ENCODE results near the gene TUBA8. TPM values are rescaled to one million over a fixed set of nuclear protein-coding genes. Genes with fewer than 3 reads are reported as not detected.
A peak's percentile ranks its signal among the peaks of the same experiment; 100 is the strongest.

The TUBA8 gene
- polyA plus RNA-seq, 3 donors, result 0.18 to 2.1 (median 0.27) TPM

DNA sequence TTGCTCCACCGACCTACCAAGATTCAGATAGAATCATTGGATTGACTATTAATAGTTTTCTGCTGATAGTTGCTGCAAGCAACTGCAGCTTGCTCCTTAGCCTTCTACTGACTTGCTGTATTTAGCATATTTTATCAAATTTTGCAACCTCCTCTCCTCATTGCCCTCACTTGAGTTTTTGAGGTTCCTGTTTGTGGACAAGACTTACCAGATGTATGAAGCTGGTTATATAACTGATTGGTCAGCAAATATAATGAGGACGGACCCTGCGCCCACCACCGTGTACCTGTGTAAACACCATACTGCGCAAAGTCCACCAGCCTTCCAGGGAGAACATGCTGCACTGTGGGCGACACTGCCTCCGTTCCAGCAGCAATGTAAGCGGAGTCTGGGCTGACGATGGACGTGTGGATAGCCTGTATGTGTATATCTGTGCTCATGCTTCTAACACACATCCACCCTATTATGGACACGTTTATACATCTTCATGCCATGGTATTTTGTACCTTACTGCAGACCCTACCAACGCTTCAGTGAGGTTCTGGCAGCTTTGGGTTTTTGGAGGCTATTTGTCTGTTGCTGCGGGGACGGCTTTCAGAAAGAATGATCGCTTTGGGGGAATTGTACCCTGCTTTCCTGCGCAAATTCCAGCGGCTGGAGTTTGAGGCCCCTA is 37.8 kb downstream of the TUBA8 start:
- Histone ChIP-seq H3K4me2 (replicated peaks; ENCODE audit: extremely low read depth, low read length, poor library complexity, severe bottlenecking) (peak overlapping the region; percentile 12), H3K4me1 (ENCODE audit: control insufficient read depth in 1 of 2, insufficient read depth in 2 of 2, low read length in 2 of 2) (peaks cover 16 to 36% of the 10 kb centered on the region in 2 donors), H3K36me3 (replicated peaks in 1 of 2; ENCODE audit: control insufficient read depth in 1 of 2, insufficient read depth in 2 of 2, low read length in 2 of 2) (no peaks in the 10 kb centered on the region), H3K27me3 (ENCODE audit: control insufficient read depth in 2 of 2, insufficient read depth in 2 of 2, low read length in 2 of 2) (no peaks in the 10 kb centered on the region), H3K4me3 (replicated peaks in 1 of 3; ENCODE audit: low read depth in 2 of 3, low read length in 3 of 3) (peak overlapping the region in 1 of 3 experiments; percentile 8), H4K20me1 (ENCODE audit: insufficient read depth, low read length) (no peaks in the 10 kb centered on the region), H3K27ac (ENCODE audit: low read depth in 1 of 2, low read length in 2 of 2) (no peak overlapping the region), H3K9ac (ENCODE audit: insufficient read depth, low read length, poor library complexity, severe bottlenecking) (no peak overlapping the region), H2AFZ (ENCODE audit: insufficient read depth, low read depth, low read length, poor library complexity, severe bottlenecking) (peak overlapping the region; percentile 25), H3K9me3 (replicated peaks in 1 of 2; ENCODE audit: control insufficient read depth in 1 of 2, insufficient read depth in 1 of 2, low read length in 2 of 2) (no peaks in the 10 kb centered on the region), H3K79me2 (ENCODE audit: insufficient read depth, low read length) (no peaks in the 10 kb centered on the region)
- Mint-ChIP-seq H3K4me1 (peaks cover 30% of the 10 kb centered on the region), H3K27me3 (ENCODE audit: low read depth in 3 of 3) (peaks cover 2 to 10% (median 8%) of the 10 kb centered on the region in 3 donors), H3K27ac (peak overlapping the region in 2 of 7 donors; percentile 29 to 55), H3K9me3 (peaks cover 0 to 2% (median 0%) of the 10 kb centered on the region in 7 donors), H3K36me3 (no peaks in the 10 kb centered on the region), H3K4me3 (peak overlapping the region in 1 of 2 donors; percentile 91)
- DNase-seq, result no peak
- TF ChIP-seq, protein P1, sequence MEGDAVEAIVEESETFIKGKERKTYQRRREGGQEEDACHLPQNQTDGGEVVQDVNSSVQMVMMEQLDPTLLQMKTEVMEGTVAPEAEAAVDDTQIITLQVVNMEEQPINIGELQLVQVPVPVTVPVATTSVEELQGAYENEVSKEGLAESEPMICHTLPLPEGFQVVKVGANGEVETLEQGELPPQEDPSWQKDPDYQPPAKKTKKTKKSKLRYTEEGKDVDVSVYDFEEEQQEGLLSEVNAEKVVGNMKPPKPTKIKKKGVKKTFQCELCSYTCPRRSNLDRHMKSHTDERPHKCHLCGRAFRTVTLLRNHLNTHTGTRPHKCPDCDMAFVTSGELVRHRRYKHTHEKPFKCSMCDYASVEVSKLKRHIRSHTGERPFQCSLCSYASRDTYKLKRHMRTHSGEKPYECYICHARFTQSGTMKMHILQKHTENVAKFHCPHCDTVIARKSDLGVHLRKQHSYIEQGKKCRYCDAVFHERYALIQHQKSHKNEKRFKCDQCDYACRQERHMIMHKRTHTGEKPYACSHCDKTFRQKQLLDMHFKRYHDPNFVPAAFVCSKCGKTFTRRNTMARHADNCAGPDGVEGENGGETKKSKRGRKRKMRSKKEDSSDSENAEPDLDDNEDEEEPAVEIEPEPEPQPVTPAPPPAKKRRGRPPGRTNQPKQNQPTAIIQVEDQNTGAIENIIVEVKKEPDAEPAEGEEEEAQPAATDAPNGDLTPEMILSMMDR (IDR thresholded peaks at IDR 0.05), result no peak
- WGBS (ENCODE audit: insufficient coverage), result 80% methylated on average over 9 of the region's 17 CpGs
- intact Hi-C loops (cut with micrococcal nuclease), result no loop called here

DNA sequence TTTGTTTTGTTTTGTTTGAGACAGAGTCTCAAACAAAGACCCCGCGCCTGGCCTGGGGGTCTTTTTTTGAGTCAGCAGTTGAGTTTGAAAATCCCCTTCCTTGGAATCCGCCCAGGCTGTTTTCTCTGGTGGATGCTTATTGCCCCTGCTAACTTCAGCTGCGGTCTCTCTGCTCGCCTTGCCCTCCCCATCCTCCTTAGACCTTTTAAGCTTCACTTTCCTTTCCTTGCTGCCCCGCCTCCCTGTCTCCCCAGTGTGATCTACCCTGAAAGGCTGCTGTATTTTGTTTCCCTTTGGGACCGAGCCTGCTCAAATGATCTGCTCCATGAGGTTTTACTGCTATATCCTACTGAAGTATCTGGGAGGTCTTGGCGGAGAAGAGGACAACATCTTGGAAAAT is 41.9 kb downstream of the TUBA8 start:
- no peak overlapping the region for H2AFZ ChIP-seq (ENCODE audit: insufficient read depth, low read depth, low read length, poor library complexity, severe bottlenecking)
- H3K27me3 ChIP-seq (ENCODE audit: control insufficient read depth in 2 of 2, insufficient read depth in 2 of 2, low read length in 2 of 2), result no peaks in the 10 kb centered on the region
- no peaks in the 10 kb centered on the region for H3K36me3 ChIP-seq (replicated peaks in 1 of 2; ENCODE audit: control insufficient read depth in 1 of 2, insufficient read depth in 2 of 2, low read length in 2 of 2)
- no peak overlapping the region for H3K4me3 ChIP-seq (replicated peaks in 1 of 3; ENCODE audit: low read depth in 2 of 3, low read length in 3 of 3)
- H3K79me2 ChIP-seq (ENCODE audit: insufficient read depth, low read length), result no peaks in the 10 kb centered on the region
- 93% methylated on average over 8 of the region's 8 CpGs for WGBS (ENCODE audit: insufficient coverage)
- Mint-ChIP-seq H3K27me3 (ENCODE audit: low read depth in 3 of 3) (peaks cover 2 to 10% (median 6%) of the 10 kb centered on the region in 3 donors), H3K27ac (peak overlapping the region in 1 of 7 donors; percentile 21), H3K4me3 (no peak overlapping the region), H3K9me3 (peaks cover 0 to 7% (median 0%) of the 10 kb centered on the region in 7 donors), H3K4me1 (peaks cover 27% of the 10 kb centered on the region), H3K36me3 (no peaks in the 10 kb centered on the region)
- TF ChIP-seq, protein P1 (IDR thresholded peaks at IDR 0.05), result no peak
- H3K9ac ChIP-seq (ENCODE audit: insufficient read depth, low read length, poor library complexity, severe bottlenecking), result no peak overlapping the region
- no peak overlapping the region for H3K4me2 ChIP-seq (replicated peaks; ENCODE audit: extremely low read depth, low read length, poor library complexity, severe bottlenecking)
- peaks cover 16 to 32% of the 10 kb centered on the region in 2 donors for H3K4me1 ChIP-seq (ENCODE audit: control insufficient read depth in 1 of 2, insufficient read depth in 2 of 2, low read length in 2 of 2)
- H4K20me1 ChIP-seq (ENCODE audit: insufficient read depth, low read length), result no peaks in the 10 kb centered on the region
- no peaks in the 10 kb centered on the region for H3K9me3 ChIP-seq (replicated peaks in 1 of 2; ENCODE audit: control insufficient read depth in 1 of 2, insufficient read depth in 1 of 2, low read length in 2 of 2)
- no peak overlapping the region for H3K27ac ChIP-seq (ENCODE audit: low read depth in 1 of 2, low read length in 2 of 2)
- no peak for DNase-seq
- intact Hi-C loops (cut with micrococcal nuclease), result no loop called here
